Astrocyte of the cerebellum (primary cell): ENCODE data around the gene KLF8.

ENCODE experiments used
- DNase-seq: peaks from one replicate; pipeline ENCODE4 v3.0.0-alpha.2; 2011; ENCODE audit warnings: low read depth
- H3K4me3 ChIP-seq: 2 replicates; pipeline ENCODE4 v1.5.1; 2011; ENCODE audit warnings: mild to moderate bottlenecking, low read depth, low read length, moderate library complexity
- CTCF ChIP-seq: IDR thresholded peaks from 2 replicates; pipeline ENCODE4 v1.5.1; 2012; ENCODE audit warnings: low read length, low read depth, moderate library complexity, mild to moderate bottlenecking; ENCODE audit errors: missing control alignments
- in situ Hi-C: cut with HindIII; loops from 2 replicates; pipeline ENCODE4 v1.10.0; 2017; ENCODE audit warnings: low sequenced_read_pairs

The KLF8 gene

DNA sequence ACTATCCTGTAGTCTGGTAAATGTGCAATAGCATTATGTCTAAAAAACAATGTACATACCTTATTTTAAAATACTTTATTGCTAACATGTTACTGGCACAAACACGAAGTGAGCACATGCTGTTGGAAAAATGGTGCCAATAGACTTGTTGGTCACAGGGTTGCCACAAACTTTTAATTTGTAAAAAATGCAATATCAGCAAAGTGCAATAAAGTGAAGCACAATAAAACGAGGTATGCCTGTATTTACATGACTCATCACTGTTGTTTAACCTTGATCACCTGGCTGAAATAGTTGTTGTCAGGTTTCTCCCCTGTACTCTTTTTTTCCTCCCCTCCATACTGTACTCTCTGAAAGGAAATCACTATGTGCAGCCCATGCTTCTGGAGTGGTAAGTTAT is 56.5 kb downstream of the KLF8 start:
- no peak for TF ChIP-seq CTCF
- no peak overlapping the region for H3K4me3 ChIP-seq
- DNase-seq: no peak
- in situ Hi-C loops: no loop called here

DNA sequence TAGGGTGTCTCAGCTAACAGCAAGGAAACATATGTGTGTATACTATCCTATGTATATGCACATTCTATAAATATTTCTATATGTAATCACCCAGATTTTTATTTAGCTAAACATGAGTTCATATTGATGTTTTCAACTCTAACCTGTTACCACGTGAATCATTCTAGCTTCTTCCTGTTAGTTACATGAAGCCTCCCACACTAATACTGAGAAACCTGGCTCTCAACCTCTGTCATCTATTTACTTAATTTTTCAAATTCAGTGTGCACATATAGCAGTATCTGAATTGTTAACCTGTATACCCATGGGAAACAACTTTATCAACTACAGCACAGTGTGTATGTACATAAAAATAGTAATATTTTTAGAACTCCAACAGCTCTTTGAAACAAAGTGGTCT is 57.3 kb downstream of the KLF8 start:
- no peak for TF ChIP-seq CTCF
- no peak for DNase-seq
- no peak overlapping the region for H3K4me3 ChIP-seq
- in situ Hi-C loops: no loop called here

GRCh38 chrX:56308726-56309125 is 76.6 kb downstream of the KLF8 start:
- H3K4me3 ChIP-seq: no peak overlapping the region
- no peak for TF ChIP-seq CTCF
- in situ Hi-C loops: no loop called here
- no peak for DNase-seq

DNA sequence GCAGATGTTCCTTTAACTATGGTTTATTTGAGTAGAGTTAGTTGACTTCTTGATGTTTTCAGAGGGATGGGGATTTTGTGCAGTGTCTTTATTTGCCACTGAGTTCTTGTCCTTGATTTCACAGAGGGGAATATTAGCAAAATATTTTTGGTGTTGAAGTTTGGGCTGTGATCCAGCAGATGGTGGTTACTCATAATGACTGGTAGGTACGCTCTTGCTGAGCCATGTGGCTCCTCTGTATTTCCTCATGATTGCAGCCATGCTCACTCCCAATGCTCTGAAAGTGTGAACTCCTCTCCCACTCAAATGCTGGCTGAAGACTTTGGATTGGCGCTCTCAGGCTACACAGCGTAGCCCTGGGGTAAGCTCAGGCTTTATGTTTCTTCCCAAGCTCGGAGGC is 77.7 kb downstream of the KLF8 start:
- in situ Hi-C loops: no loop called here
- no peak overlapping the region for H3K4me3 ChIP-seq
- TF ChIP-seq CTCF: no peak
- DNase-seq: no peak

DNA sequence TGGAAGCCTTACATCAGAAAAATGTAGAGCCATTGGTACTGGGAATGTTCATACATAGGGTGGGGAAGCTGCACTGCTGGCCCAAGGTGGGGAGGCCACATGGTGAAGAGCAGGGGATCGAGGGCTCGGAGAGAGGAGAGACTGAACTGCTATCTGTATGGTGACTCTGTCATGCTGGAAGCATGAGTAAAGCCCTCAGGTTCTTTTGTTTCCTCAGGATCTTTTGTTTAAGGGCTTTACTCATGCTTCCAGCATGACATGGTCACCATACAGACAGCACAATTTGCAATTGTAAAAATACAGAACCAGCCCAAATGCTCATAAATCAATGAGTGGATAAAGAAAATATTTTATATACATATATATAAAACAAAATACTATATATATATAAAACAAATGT is 78.4 kb downstream of the KLF8 start:
- no peak overlapping the region for H3K4me3 ChIP-seq
- TF ChIP-seq CTCF: no peak
- in situ Hi-C loops: no loop called here
- no peak for DNase-seq

DNA sequence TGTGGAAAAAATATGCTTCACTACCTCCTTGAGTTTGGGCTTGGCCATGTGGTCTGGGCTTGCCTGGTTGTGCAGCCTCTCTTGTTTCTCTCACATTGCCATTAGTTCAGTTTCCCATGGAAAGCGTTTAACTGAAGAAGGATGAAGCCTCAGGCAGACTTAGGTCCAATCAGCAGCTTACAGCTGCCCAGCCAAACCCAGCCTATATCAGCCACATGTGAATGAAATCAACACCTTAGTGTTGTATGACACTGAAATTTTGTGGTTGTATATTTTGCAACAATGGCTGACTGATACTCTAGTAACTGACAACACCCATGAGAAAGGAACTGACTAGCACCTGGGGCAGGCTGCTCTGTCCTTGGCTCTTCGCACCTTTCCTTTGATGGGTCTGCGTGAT is 81.2 kb downstream of the KLF8 start:
- in situ Hi-C loops: no loop called here
- no peak for TF ChIP-seq CTCF
- no peak overlapping the region for H3K4me3 ChIP-seq
- DNase-seq: no peak

GRCh38 chrX:56314334-56314733 is 82.2 kb downstream of the KLF8 start:
- no peak overlapping the region for H3K4me3 ChIP-seq
- DNase-seq: no peak
- in situ Hi-C loops: no loop called here
- no peak for TF ChIP-seq CTCF
